Smooth muscle cell (in vitro differentiated cells): ENCODE data around the gene STAC. TPM values are rescaled to one million over a fixed set of nuclear protein-coding genes. Genes with fewer than 3 reads are reported as not detected.

Experiments used
- DNase-seq: peaks from one replicate; lab custom pipeline; 2025; ENCODE audit not compliant: unreplicated experiment; lab: John Stamatoyannopoulos, UW
- H2AFZ ChIP-seq: fragments of 200-600 bp; sonication (generic); 2 replicates; pipeline ENCODE4 v1.6.0; 2016; ENCODE audit warnings: antibody characterized with exemption, low read depth, mild to moderate bottlenecking
- H3F3A ChIP-seq: fragments of 200-600 bp; sonication (generic); 2 replicates; pipeline ENCODE4 v1.6.0; 2017; ENCODE audit warnings: antibody characterized with exemption, low read depth
- H3K27ac ChIP-seq: fragments of 200-600 bp; sonication (generic); 2 replicates; pipeline ENCODE4 v1.5.1; 2016; ENCODE audit warnings: low read depth, mild to moderate bottlenecking
- H3K27me3 ChIP-seq: fragments of 200-600 bp; sonication (generic); 2 replicates; pipeline ENCODE4 v1.6.1; 2016; ENCODE audit warnings: low read depth, mild to moderate bottlenecking
- H3K36me3 ChIP-seq: fragments of 200-600 bp; sonication (generic); 2 replicates; pipeline ENCODE4 v1.5.1; 2016; ENCODE audit warnings: low read depth
- H3K4me1 ChIP-seq: fragments of 200-600 bp; sonication (generic); 2 replicates; pipeline ENCODE4 v1.5.1; 2016; ENCODE audit warnings: low read depth
- H3K4me2 ChIP-seq: fragments of 200-600 bp; sonication (generic); 2 replicates; pipeline ENCODE4 v1.6.0; 2016; ENCODE audit warnings: mild to moderate bottlenecking
- H3K4me3 ChIP-seq: fragments of 200-600 bp; sonication (generic); 2 replicates; pipeline ENCODE4 v1.5.1; 2016; ENCODE audit warnings: mild to moderate bottlenecking
- H3K79me2 ChIP-seq: fragments of 200-600 bp; sonication (generic); 2 replicates; pipeline ENCODE4 v1.6.0; 2016; ENCODE audit warnings: low read depth, mild to moderate bottlenecking
- H3K9ac ChIP-seq: fragments of 200-600 bp; sonication (generic); 2 replicates; pipeline ENCODE4 v1.6.0; 2016; ENCODE audit warnings: low read depth
- H3K9me3 ChIP-seq: fragments of 200-600 bp; sonication (generic); replicated peaks from 2 replicates; pipeline ENCODE4 v1.5.1; 2016; ENCODE audit warnings: low read depth
- H4K20me1 ChIP-seq: fragments of 200-600 bp; sonication (generic); 2 replicates; pipeline ENCODE4 v1.6.0; 2016; ENCODE audit warnings: low read depth
- WGBS: methylation state at CpG from one replicate; pipeline ENCODE4 v1.1.7; 2016; ENCODE audit warnings: low lambda C conversion rate; 5-methylcytosine and 5-hydroxymethylcytosine counted together
- polyA plus RNA-seq: library from polyadenylated mRNA; unstranded; fragments of >200 nt; fragmentation: Nextera tagmentation; extraction: Ambion mirVana; gene quantifications from 2 replicates; pipeline ENCODE4 v1.2.1, GENCODE V29; 2016
- total RNA-seq: library from RNA; depleted of rRNA; stranded (reverse); fragments of >200 nt; gene quantifications from 2 replicates; pipeline ENCODE4 v1.2.3, GENCODE V29; 2014
- TF ChIP-seq, protein P1 (sequence below): fragments of 200-600 bp; sonication (generic); IDR thresholded peaks from 2 replicates; pipeline ENCODE4 v1.5.1; 2017; ENCODE audit warnings: borderline replicate concordance, mild to moderate bottlenecking, antibody characterized with exemption; ENCODE audit not compliant: insufficient read depth, poor library complexity, severe bottlenecking

The STAC gene
- total and polyA plus RNA-seq, 2 experiments from 2014 or later: 1.2 to 1.4 TPM

DNA sequence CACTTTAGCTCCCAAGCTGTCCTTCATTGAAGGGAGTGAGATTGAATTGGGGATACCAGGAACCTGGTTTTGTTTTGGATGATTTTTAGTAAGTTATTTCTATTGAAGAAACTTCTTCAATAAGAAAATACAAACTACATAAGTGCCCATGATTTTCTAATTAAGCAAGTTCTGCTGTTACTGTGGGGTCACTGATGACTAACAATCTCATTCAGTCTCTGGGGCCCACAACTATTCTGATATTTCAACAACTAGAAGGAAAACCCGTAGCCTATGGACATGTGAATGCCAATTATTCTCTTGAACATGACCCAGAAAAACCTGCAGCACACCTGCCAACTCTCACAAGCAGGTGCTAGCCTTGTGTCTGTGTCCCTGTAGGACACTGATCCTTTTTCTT lies 199.4 kb downstream of the STAC start:
- no peaks in the 10 kb centered on the region for H3K27me3 ChIP-seq
- H3F3A ChIP-seq: no peaks in the 10 kb centered on the region
- TF ChIP-seq, protein P1, sequence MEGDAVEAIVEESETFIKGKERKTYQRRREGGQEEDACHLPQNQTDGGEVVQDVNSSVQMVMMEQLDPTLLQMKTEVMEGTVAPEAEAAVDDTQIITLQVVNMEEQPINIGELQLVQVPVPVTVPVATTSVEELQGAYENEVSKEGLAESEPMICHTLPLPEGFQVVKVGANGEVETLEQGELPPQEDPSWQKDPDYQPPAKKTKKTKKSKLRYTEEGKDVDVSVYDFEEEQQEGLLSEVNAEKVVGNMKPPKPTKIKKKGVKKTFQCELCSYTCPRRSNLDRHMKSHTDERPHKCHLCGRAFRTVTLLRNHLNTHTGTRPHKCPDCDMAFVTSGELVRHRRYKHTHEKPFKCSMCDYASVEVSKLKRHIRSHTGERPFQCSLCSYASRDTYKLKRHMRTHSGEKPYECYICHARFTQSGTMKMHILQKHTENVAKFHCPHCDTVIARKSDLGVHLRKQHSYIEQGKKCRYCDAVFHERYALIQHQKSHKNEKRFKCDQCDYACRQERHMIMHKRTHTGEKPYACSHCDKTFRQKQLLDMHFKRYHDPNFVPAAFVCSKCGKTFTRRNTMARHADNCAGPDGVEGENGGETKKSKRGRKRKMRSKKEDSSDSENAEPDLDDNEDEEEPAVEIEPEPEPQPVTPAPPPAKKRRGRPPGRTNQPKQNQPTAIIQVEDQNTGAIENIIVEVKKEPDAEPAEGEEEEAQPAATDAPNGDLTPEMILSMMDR: no peak
- no peaks in the 10 kb centered on the region for H3K79me2 ChIP-seq
- no peak overlapping the region for H3K4me3 ChIP-seq
- no peaks in the 10 kb centered on the region for H3K36me3 ChIP-seq
- no peak overlapping the region for H3K4me2 ChIP-seq
- peaks cover 10% of the 10 kb centered on the region for H3K9me3 ChIP-seq
- H4K20me1 ChIP-seq: no peaks in the 10 kb centered on the region
- H2AFZ ChIP-seq: no peak overlapping the region
- WGBS: 74% methylated on average over 1 of the region's 1 CpG
- no peak overlapping the region for H3K9ac ChIP-seq
- no peak for DNase-seq
- H3K27ac ChIP-seq: no peak overlapping the region
- no peaks in the 10 kb centered on the region for H3K4me1 ChIP-seq

DNA sequence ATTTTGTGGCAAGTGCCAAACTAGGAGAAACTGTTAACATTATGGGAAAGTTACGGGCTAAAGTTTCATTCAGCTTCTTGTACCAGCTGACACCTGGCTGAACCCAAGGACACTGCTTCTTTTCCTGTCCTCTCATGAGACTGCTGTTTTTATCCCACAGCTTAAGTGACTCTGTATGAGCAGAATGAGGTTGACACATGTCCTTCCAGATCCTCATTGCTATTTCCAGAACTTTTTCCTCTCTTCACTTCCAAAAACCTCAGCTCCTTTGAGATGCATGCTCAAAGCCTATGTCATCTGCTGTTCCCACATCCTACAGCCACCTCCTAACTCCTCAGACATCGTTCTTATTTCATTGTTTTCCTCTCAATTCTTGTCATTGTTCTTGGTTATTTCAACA lies 200.4 kb downstream of the STAC start:
- Histone ChIP-seq H4K20me1 (no peaks in the 10 kb centered on the region), H3K36me3 (no peaks in the 10 kb centered on the region), H3K9ac (no peak overlapping the region), H3F3A (no peaks in the 10 kb centered on the region), H3K9me3 (peaks cover 10% of the 10 kb centered on the region), H2AFZ (no peak overlapping the region), H3K4me1 (no peaks in the 10 kb centered on the region), H3K4me3 (no peak overlapping the region), H3K79me2 (no peaks in the 10 kb centered on the region), H3K27ac (no peak overlapping the region), H3K27me3 (no peaks in the 10 kb centered on the region), H3K4me2 (no peak overlapping the region)
- TF ChIP-seq, protein P1: no peak
- DNase-seq: no peak
- WGBS: 78% methylated on average over 2 of the region's 2 CpGs

DNA sequence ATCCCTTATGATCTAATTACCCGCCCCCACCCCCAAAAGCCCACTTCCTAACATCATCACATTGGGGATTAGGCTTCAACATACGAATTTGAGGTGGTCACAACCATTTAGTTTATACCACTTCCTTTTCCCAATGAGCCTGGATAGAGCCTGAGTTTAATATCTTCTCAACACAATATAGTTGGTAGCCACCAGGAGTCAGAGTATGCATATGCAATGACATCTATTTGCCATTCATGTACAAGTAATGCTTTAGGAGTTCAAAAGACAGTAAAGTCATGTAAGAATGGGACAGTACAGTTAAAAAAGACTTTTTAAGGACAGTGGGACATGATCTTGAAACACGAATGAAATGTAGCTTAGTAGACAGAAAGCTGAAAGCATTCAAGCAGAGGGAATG lies 211.7 kb downstream of the STAC start:
- no peak overlapping the region for H3K27ac ChIP-seq
- H3K4me3 ChIP-seq: no peak overlapping the region
- WGBS: 66% methylated on average over 3 of the region's 3 CpGs
- DNase-seq: no peak
- no peak overlapping the region for H3K9ac ChIP-seq
- no peaks in the 10 kb centered on the region for H3K36me3 ChIP-seq
- no peaks in the 10 kb centered on the region for H3K79me2 ChIP-seq
- H3K4me1 ChIP-seq: no peaks in the 10 kb centered on the region
- no peaks in the 10 kb centered on the region for H3K27me3 ChIP-seq
- H3F3A ChIP-seq: no peaks in the 10 kb centered on the region
- no peak overlapping the region for H2AFZ ChIP-seq
- H3K9me3 ChIP-seq: no peaks in the 10 kb centered on the region
- TF ChIP-seq, protein P1: peak; percentile 10
- H3K4me2 ChIP-seq: no peak overlapping the region
- no peaks in the 10 kb centered on the region for H4K20me1 ChIP-seq

DNA sequence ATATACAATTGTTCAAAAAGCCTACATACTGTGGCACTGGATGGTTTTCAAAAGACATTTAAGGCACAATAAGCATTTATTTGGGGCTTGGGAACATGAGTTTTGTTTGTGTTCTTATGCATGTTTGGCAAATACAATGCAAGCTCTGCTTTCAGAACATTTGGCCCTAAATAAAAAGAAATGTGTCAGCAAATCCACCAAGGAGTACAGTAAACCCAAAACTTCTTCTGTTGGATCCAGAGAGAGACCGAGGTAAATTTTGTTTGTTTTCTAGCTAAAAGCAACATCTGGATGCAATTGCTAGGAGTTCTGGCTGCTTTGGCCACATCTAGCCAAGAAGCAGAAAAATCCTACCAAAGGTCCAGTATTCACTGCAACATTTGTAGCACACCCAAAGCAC lies 215.2 kb downstream of the STAC start:
- TF ChIP-seq, protein P1: no peak
- DNase-seq: no peak

More for the DNA sequence above, 215.2 kb downstream of the STAC start:
- Histone ChIP-seq H3K27ac (no peak overlapping the region), H4K20me1 (no peaks in the 10 kb centered on the region), H3F3A (no peaks in the 10 kb centered on the region), H3K4me2 (no peak overlapping the region), H3K36me3 (no peaks in the 10 kb centered on the region), H2AFZ (no peak overlapping the region), H3K79me2 (no peaks in the 10 kb centered on the region), H3K9ac (no peak overlapping the region), H3K9me3 (no peaks in the 10 kb centered on the region), H3K4me1 (no peaks in the 10 kb centered on the region), H3K27me3 (peaks cover 8% of the 10 kb centered on the region), H3K4me3 (no peak overlapping the region)
- WGBS: 73% methylated on average over 1 of the region's 1 CpG
